RWPE1 (cell line): ENCODE measurements around the gene TPSD1.

Source experiments
- CTCF ChIA-PET: fragments of 350-600 bp; sonication (Branson Sonifier 250); formaldehyde crosslinking; extraction: SDS; loops from one replicate; lab custom pipeline; 2021; lab: Yijun Ruan, JAX
- POLR2A ChIA-PET: fragments of 400-600 bp; formaldehyde crosslinking; extraction: SDS; loops from one replicate; lab custom pipeline; 2020; ENCODE audit warnings: antibody characterized with exemption; ENCODE audit not compliant: low non-redundant PET; lab: Yijun Ruan, JAX
- DNase-seq: peaks from one replicate; pipeline ENCODE4 v3.0.0; 2012; ENCODE audit warnings: low spot score
- H3K27ac ChIP-seq: fragments of 450-650 bp; 2 replicates; pipeline ENCODE4 v1.5.1; 2017
- TF ChIP-seq, protein P1 (sequence below): fragments of 450-650 bp; conservative IDR thresholded peaks from 2 replicates; pipeline ENCODE4 v1.5.1; 2017; ENCODE audit warnings: low read depth, mild to moderate bottlenecking

The TPSD1 gene

GRCh38 chr16:1220841-1221627 is 34.8 kb upstream of the TPSD1 start:
- ChIA-PET CTCF (no interaction called here), POLR2A (no interaction called here)
- no peak overlapping the region for H3K27ac ChIP-seq
- TF ChIP-seq, protein P1, sequence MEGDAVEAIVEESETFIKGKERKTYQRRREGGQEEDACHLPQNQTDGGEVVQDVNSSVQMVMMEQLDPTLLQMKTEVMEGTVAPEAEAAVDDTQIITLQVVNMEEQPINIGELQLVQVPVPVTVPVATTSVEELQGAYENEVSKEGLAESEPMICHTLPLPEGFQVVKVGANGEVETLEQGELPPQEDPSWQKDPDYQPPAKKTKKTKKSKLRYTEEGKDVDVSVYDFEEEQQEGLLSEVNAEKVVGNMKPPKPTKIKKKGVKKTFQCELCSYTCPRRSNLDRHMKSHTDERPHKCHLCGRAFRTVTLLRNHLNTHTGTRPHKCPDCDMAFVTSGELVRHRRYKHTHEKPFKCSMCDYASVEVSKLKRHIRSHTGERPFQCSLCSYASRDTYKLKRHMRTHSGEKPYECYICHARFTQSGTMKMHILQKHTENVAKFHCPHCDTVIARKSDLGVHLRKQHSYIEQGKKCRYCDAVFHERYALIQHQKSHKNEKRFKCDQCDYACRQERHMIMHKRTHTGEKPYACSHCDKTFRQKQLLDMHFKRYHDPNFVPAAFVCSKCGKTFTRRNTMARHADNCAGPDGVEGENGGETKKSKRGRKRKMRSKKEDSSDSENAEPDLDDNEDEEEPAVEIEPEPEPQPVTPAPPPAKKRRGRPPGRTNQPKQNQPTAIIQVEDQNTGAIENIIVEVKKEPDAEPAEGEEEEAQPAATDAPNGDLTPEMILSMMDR = no peak
- no peak for DNase-seq

GRCh38 chr16:1221628-1222552 is 34.0 kb upstream of the TPSD1 start:
- ChIA-PET POLR2A (no interaction called here), CTCF (no interaction called here)

DNA sequence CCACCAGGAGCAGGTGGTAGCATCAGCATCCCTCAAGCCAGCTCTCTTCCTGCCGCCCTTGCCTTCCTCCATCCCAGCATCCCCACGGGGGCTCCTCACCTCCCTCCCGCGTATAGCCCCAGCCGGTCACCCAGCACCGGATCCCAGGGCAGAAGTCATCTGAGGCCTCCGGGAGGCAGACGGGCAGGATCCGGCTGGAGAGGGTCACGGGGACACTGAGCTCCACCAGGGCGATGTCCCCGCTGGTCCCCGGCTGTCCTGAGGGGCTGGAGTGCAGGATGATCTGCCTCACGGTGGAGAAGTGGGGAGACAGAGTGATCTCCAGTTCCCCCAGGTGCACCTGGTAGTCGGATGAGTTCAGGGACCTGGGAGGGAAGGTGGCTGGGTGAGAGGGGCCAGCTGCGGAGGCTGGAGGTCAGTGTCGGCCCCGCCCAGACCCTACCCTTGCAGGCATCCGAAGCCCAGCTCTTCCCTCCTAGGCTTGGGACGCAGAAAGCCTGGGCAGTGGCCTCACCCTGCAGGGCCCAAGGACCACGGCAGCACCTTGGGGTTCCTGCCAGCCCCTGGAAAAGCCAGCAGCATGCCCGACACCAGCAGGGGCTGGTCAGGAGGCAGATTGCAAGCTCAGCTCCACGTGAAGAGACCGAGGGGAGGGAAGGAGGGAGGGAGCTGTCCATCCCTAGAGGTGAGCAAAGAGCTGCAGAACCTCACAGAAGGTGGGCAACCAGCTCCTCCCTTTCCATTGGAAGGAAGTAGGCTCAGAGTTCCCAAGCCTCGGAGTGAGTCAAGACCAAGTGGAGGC is 33.1 kb upstream of the TPSD1 start:
- ChIA-PET CTCF (no interaction called here), POLR2A (no interaction called here)
- no peak overlapping the region for H3K27ac ChIP-seq
- DNase-seq = no peak
- TF ChIP-seq, protein P1 = no peak

More at GRCh38 chr16:1221628-1222552, 34.0 kb upstream of the TPSD1 start:
- DNase-seq = no peak
- TF ChIP-seq, protein P1 = no peak
- H3K27ac ChIP-seq = no peak overlapping the region

GRCh38 chr16:1223355-1224214 is 32.3 kb upstream of the TPSD1 start:
- ChIA-PET POLR2A (no interaction called here), CTCF (no interaction called here)
- DNase-seq = no peak
- TF ChIP-seq, protein P1 = no peak
- no peak overlapping the region for H3K27ac ChIP-seq

- no peak for DNase-seq
- TF ChIP-seq, protein P1 = no peak
- no peak overlapping the region for H3K27ac ChIP-seq
- ChIA-PET CTCF (no interaction called here), POLR2A (no interaction called here)
Observed at GRCh38 chr16:1224558-1224957, 31.3 kb upstream of the TPSD1 start.
